CD8-positive, alpha-beta memory T cell (primary cell): ENCODE results near the gene ZNRF3. TPM values are rescaled to one million over a fixed set of nuclear protein-coding genes. Genes with fewer than 3 reads are reported as not detected.
"Not testable (repeated sequence)": the region's sequence is repeated elsewhere in the genome, so short reads cannot be mapped to it uniquely, and the experiment has no call there.

Source experiments
- CTCF ChIA-PET: fragments of 350-600 bp; sonication (Branson Sonifier 250); formaldehyde crosslinking; loops from one replicate; lab custom pipeline; 2021; ENCODE audit warnings: antibody characterized with exemption; lab: Charles Lee
- POLR2A ChIA-PET: fragments of 350-600 bp; sonication (Branson Sonifier 250); formaldehyde crosslinking; loops from one replicate; lab custom pipeline; 2021; ENCODE audit warnings: antibody characterized with exemption; lab: Charles Lee
- DNase-seq, 5 donors: peaks; one replicate each; pipeline versions ENCODE4 v3.0.0 to v3.0.0-alpha.2; 2020 to 2022; ENCODE audit warnings: mixed read lengths in 1 of 5
- H3K27ac ChIP-seq: one replicate; pipeline ENCODE4 v1.7.0; 2013; ENCODE audit warnings: low read depth, mild to moderate bottlenecking, low read length, moderate library complexity
- H3K27me3 ChIP-seq: 2 replicates; pipeline ENCODE4 v1.7.0; 2013; ENCODE audit warnings: low read length, mild to moderate bottlenecking; ENCODE audit not compliant: insufficient read depth, poor library complexity, severe bottlenecking
- H3K36me3 ChIP-seq: 2 replicates; pipeline ENCODE4 v1.7.0; 2013; ENCODE audit warnings: mild to moderate bottlenecking, low read length, moderate library complexity; ENCODE audit not compliant: insufficient read depth
- H3K4me1 ChIP-seq: 2 replicates; pipeline ENCODE4 v1.7.0; 2013; ENCODE audit warnings: mild to moderate bottlenecking, low read length, moderate library complexity; ENCODE audit not compliant: insufficient read depth
- H3K4me3 ChIP-seq: 2 replicates; pipeline ENCODE4 v1.7.0; 2013; ENCODE audit warnings: mild to moderate bottlenecking, low read length
- H3K9me3 ChIP-seq: 2 replicates; pipeline ENCODE4 v1.7.0; 2013; ENCODE audit warnings: mild to moderate bottlenecking, low read length
- H3K27ac Mint-ChIP-seq, 8 donors: one replicate each; pipeline ENCODE4 v1.8.0; 2020 to 2021; ENCODE audit warnings: mixed read lengths in 8 of 8, mild to moderate bottlenecking in 6 of 8, inconsistent platforms in 3 of 8, moderate library complexity in 3 of 8
- H3K27me3 Mint-ChIP-seq, 2 donors: one replicate each; pipeline ENCODE4 v1.8.0; 2020 to 2021; ENCODE audit warnings: mixed read lengths in 2 of 2, mild to moderate bottlenecking in 1 of 2, moderate library complexity in 1 of 2
- H3K36me3 Mint-ChIP-seq, 3 donors: one replicate each; pipeline ENCODE4 v1.8.0; 2020 to 2021; ENCODE audit warnings: mixed read lengths in 3 of 3, inconsistent platforms in 1 of 3, mild to moderate bottlenecking in 1 of 3
- H3K4me1 Mint-ChIP-seq, 3 donors: one replicate each; pipeline ENCODE4 v1.8.0; 2020 to 2021; ENCODE audit warnings: mixed read lengths in 3 of 3, inconsistent platforms in 1 of 3, mild to moderate bottlenecking in 1 of 3
- H3K4me3 Mint-ChIP-seq, 7 donors: one replicate each; pipeline ENCODE4 v1.8.0; 2020 to 2021; ENCODE audit warnings: mixed read lengths in 7 of 7, mild to moderate bottlenecking in 6 of 7, moderate library complexity in 4 of 7, inconsistent platforms in 2 of 7
- H3K9me3 Mint-ChIP-seq, 5 donors: one replicate each; pipeline ENCODE4 v1.8.0; 2020 to 2022; ENCODE audit warnings: mixed read lengths in 5 of 5, mild to moderate bottlenecking in 3 of 5, moderate library complexity in 2 of 5, inconsistent platforms in 1 of 5
- polyA plus RNA-seq: library from polyadenylated mRNA; unstranded; fragments of 300-500 nt; fragmentation: Illumina TruSeq; gene quantifications from one replicate; pipeline ENCODE4 v1.2.3, GENCODE V29; 2021
- total RNA-seq, 2 experiments: library from RNA; stranded (reverse); gene quantifications; one replicate each; pipeline ENCODE4 v1.2.3, GENCODE V29; 2021

ZNRF3 gene
- total and polyA plus RNA-seq, 3 experiments from 2014 or later: 0.35 to 1.2 (median 1.0) TPM

DNA sequence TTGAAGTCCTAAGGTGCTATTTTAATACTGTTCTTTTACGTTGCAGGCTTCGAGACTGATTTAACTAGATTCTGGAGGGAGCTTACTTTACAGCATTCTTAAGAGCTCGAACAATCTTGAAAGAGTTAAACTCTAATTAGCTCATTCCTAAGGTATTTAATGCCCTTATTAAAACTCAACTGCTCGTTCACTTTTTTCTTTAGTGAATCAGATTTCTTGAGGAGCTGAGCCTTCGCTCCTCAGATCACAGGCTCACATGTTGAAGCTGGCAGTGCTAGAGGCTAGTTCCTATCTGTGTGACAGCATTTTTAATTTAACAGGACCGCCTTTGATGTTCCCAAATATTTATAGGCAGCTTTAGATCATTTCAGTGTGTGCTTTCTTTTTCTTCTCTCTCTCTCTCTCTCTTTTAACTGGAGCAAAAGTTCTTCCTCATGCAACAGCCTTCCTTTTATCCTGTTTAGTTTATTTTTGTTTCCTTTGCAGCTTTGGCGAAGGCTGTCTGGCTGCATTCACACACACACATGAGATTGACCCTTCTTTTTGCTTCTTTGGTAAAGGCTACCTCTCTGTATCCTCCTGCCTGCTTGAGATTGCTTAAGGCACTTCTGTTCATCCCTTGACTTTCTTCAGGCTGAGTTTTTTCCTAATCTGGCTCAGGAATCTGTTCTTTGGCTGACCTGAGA, 21.0 kb downstream of the ZNRF3 start:
- H3K9me3 ChIP-seq: no peaks in the 10 kb centered on the region
- no peaks in the 10 kb centered on the region for H3K9me3 Mint-ChIP-seq
- CTCF ChIA-PET: interaction anchor here (0.9 kb wide), 1 partner anchor 135 kb away, joined by 3 read pairs; no protein-coding TSS in a partner anchor
- DNase-seq: no peak
- H3K36me3 Mint-ChIP-seq: no peaks in the 10 kb centered on the region
- no peaks in the 10 kb centered on the region for H3K36me3 ChIP-seq
- H3K4me3 ChIP-seq: no peak overlapping the region
- H3K4me1 Mint-ChIP-seq: peaks cover 5 to 9% (median 9%) of the 10 kb centered on the region in 3 donors
- H3K27ac ChIP-seq: no peak overlapping the region
- H3K4me1 ChIP-seq: no peaks in the 10 kb centered on the region
- no peak overlapping the region for H3K27ac Mint-ChIP-seq
- no peaks in the 10 kb centered on the region for H3K27me3 ChIP-seq
- H3K27me3 Mint-ChIP-seq: peaks cover 7 to 51% of the 10 kb centered on the region in 2 donors
- no peak overlapping the region for H3K4me3 Mint-ChIP-seq
- POLR2A ChIA-PET: no interaction called here

DNA sequence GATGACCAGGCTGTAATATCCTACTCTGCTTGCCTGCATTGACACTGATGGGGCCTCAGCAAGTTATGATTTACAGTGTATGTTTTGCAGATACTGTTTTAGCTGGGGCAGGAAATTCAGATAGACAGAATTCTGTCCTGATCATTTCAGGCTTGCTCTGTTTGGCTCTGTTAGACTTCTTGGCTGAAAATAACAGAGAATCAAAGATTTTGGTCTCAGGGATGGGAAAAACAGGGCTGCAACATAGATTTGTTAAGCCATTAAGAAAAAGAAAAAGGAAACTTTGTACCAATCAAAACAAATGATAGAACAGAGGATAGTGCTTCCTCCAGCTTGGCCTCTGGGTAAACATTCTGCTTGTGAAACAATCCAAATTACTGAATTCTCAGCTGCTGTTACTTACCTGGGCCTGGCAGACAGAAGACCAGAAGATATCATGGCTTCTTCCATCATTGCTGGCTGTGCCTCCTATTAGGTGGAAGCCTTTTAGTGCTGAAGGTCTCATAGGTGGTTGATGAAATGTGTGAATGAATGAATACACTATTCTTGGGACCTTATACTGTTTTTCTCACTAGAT, 22.0 kb downstream of the ZNRF3 start:
- H3K27ac Mint-ChIP-seq: no peak overlapping the region
- Histone ChIP-seq H3K9me3 (no peaks in the 10 kb centered on the region), H3K4me3 (no peak overlapping the region), H3K36me3 (no peaks in the 10 kb centered on the region), H3K27ac (no peak overlapping the region), H3K27me3 (no peaks in the 10 kb centered on the region), H3K4me1 (no peaks in the 10 kb centered on the region)
- DNase-seq: no peak
- CTCF ChIA-PET: interaction anchor here (0.9 kb wide), 1 partner anchor 134 kb away, joined by 3 read pairs; no protein-coding TSS in a partner anchor
- no peaks in the 10 kb centered on the region for H3K36me3 Mint-ChIP-seq
- POLR2A ChIA-PET: no interaction called here
- H3K4me1 Mint-ChIP-seq: peaks cover 0 to under 1% (median under 1%) of the 10 kb centered on the region in 3 donors
- no peaks in the 10 kb centered on the region for H3K9me3 Mint-ChIP-seq
- H3K4me3 Mint-ChIP-seq: no peak overlapping the region
- H3K27me3 Mint-ChIP-seq: peaks cover 9 to 45% of the 10 kb centered on the region in 2 donors

GRCh38 chr22:28906312-28906711, 22.9 kb downstream of the ZNRF3 start:
- Histone ChIP-seq H3K9me3 (no peaks in the 10 kb centered on the region), H3K27ac (no peak overlapping the region), H3K4me1 (no peaks in the 10 kb centered on the region), H3K36me3 (no peaks in the 10 kb centered on the region), H3K4me3 (no peak overlapping the region), H3K27me3 (no peaks in the 10 kb centered on the region)
- ChIA-PET CTCF (no interaction called here), POLR2A (no interaction called here)
- no peaks in the 10 kb centered on the region for H3K36me3 Mint-ChIP-seq
- H3K9me3 Mint-ChIP-seq: no peaks in the 10 kb centered on the region
- no peak for DNase-seq
- H3K27me3 Mint-ChIP-seq: peaks cover 12 to 41% of the 10 kb centered on the region in 2 donors
- H3K4me3 Mint-ChIP-seq: no peak overlapping the region
- H3K27ac Mint-ChIP-seq: no peak overlapping the region
- H3K4me1 Mint-ChIP-seq: no peaks in the 10 kb centered on the region

DNA sequence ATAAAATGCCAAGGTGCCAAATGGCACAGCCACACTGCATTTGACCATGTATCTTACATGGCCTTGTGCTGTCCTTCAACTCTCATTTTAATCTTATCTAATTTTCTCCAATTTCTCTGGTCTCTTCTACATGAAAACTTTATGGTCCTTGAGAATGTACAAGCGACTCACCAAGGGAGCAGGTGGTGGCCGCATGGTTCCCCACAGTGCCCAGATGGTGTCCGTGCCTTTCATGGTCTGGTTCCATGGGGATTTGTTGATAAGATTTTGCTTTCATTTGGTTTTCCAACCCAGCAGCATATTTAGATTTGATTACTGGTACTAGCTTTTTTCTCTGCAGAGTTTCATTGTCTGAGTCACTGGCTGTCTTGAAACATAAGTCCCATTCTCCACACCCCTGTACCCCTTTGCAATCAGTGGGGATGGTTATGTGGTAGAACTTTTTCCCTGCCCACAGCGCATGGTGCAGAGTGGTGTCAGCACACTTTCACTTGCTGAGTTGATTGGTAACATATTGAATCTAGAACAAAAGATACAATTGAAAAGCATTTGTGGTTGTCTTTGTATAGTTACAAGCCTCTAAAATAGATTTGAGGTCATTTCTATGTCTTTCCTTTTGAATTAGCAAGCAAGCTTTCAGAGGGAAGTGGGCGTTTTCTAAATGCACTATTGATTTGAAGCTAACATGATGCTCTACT, 24.1 kb downstream of the ZNRF3 start:
- H3K4me3 ChIP-seq: no peak overlapping the region
- no peaks in the 10 kb centered on the region for H3K4me1 Mint-ChIP-seq
- no peak overlapping the region for H3K4me3 Mint-ChIP-seq
- H3K9me3 Mint-ChIP-seq: no peaks in the 10 kb centered on the region
- no peaks in the 10 kb centered on the region for H3K36me3 ChIP-seq
- POLR2A ChIA-PET: no interaction called here
- peaks cover 9 to 42% of the 10 kb centered on the region in 2 donors for H3K27me3 Mint-ChIP-seq
- no peaks in the 10 kb centered on the region for H3K36me3 Mint-ChIP-seq
- H3K4me1 ChIP-seq: no peaks in the 10 kb centered on the region
- no peak overlapping the region for H3K27ac Mint-ChIP-seq
- DNase-seq: no peak
- H3K9me3 ChIP-seq: no peaks in the 10 kb centered on the region
- H3K27ac ChIP-seq: no peak overlapping the region
- H3K27me3 ChIP-seq: no peaks in the 10 kb centered on the region
- CTCF ChIA-PET: interaction anchor here (0.7 kb wide), 1 partner anchor 36 kb away, joined by 3 read pairs; no protein-coding TSS in a partner anchor

DNA sequence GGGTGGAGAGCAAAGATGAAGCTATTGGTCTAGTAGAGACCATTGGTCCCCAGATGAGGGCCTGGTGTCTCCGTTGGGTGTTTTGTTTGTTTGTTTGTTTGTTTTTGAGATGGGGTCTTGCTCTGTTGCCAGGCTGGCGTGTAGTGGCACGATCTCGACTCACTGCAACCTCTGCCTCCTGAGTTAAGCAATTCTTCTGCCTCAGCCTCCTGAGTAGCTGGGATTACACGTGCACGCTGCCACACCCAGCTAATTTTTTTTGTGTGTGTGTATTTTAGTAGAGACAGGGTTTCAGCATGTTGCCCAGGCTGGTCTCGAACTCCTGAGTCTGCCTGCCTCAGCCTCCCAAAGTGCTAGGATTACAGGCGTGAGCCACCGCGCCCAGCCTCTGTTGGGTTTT, 25.4 kb downstream of the ZNRF3 start:
- DNase-seq, POLR2A ChIA-PET, H3K27ac Mint-ChIP-seq, H3K9me3 ChIP-seq, H3K36me3 Mint-ChIP-seq, H3K4me1 ChIP-seq, H3K27me3 ChIP-seq, H3K36me3 ChIP-seq, H3K4me3 ChIP-seq, H3K4me3 Mint-ChIP-seq, H3K4me1 Mint-ChIP-seq, CTCF ChIA-PET, H3K27ac ChIP-seq, H3K9me3 Mint-ChIP-seq: not testable (repeated sequence)
- peaks cover 9 to 34% of the 10 kb centered on the region in 2 donors for H3K27me3 Mint-ChIP-seq

GRCh38 chr22:28909375-28909774, 26.0 kb downstream of the ZNRF3 start:
- H3K27me3 Mint-ChIP-seq: peaks cover 10 to 31% of the 10 kb centered on the region in 2 donors
- Histone ChIP-seq H3K27ac (no peak overlapping the region), H3K36me3 (no peaks in the 10 kb centered on the region), H3K9me3 (no peaks in the 10 kb centered on the region), H3K4me3 (no peak overlapping the region), H3K4me1 (no peaks in the 10 kb centered on the region), H3K27me3 (no peaks in the 10 kb centered on the region)
- no peak overlapping the region for H3K4me3 Mint-ChIP-seq
- CTCF ChIA-PET: no interaction called here
- no peaks in the 10 kb centered on the region for H3K36me3 Mint-ChIP-seq
- POLR2A ChIA-PET: no interaction called here
- no peak for DNase-seq
- no peaks in the 10 kb centered on the region for H3K9me3 Mint-ChIP-seq
- H3K4me1 Mint-ChIP-seq: no peaks in the 10 kb centered on the region
- H3K27ac Mint-ChIP-seq: no peak overlapping the region

- CTCF ChIA-PET: no interaction called here
- H3K9me3 Mint-ChIP-seq: no peaks in the 10 kb centered on the region
- no peak overlapping the region for H3K27ac Mint-ChIP-seq
- H3K4me1 Mint-ChIP-seq: no peaks in the 10 kb centered on the region
- no peak overlapping the region for H3K4me3 ChIP-seq
- no peak for DNase-seq
- no peak overlapping the region for H3K27ac ChIP-seq
- H3K36me3 Mint-ChIP-seq: no peaks in the 10 kb centered on the region
- peaks cover 3% of the 10 kb centered on the region for H3K27me3 ChIP-seq
- no peaks in the 10 kb centered on the region for H3K36me3 ChIP-seq
- H3K27me3 Mint-ChIP-seq: peaks cover 9 to 33% of the 10 kb centered on the region in 2 donors
- H3K9me3 ChIP-seq: no peaks in the 10 kb centered on the region
- no peak overlapping the region for H3K4me3 Mint-ChIP-seq
- H3K4me1 ChIP-seq: no peaks in the 10 kb centered on the region
- POLR2A ChIA-PET: no interaction called here
These were observed 27.4 kb downstream of the ZNRF3 start for GRCh38 chr22:28910569-28911303.

DNA sequence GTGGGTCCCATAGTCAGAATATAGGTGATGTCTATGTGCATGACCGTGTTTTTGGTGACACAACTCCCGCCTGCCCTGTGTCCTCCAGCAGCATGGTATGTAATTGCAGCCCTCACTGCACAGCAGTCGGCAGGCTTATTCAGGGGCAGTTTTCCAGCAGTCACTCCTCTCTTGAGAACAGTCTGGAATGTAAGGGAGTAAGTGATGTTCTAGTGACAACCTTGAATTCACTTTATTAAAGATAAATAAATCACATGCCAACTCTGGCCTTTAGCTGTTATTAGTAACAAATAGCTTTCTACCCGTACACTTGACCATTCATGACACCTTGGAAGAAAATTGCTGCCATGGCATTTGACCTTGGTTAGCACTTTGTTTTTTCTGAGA, 27.9 kb downstream of the ZNRF3 start:
- Histone ChIP-seq H3K27me3 (peaks cover 3% of the 10 kb centered on the region), H3K27ac (no peak overlapping the region), H3K4me3 (no peak overlapping the region), H3K4me1 (no peaks in the 10 kb centered on the region), H3K9me3 (no peaks in the 10 kb centered on the region), H3K36me3 (no peaks in the 10 kb centered on the region)
- no peak for DNase-seq
- Mint-ChIP-seq H3K4me3 (no peak overlapping the region), H3K4me1 (no peaks in the 10 kb centered on the region), H3K27me3 (peaks cover 9 to 32% of the 10 kb centered on the region in 2 donors), H3K9me3 (no peaks in the 10 kb centered on the region), H3K36me3 (no peaks in the 10 kb centered on the region), H3K27ac (no peak overlapping the region)
- POLR2A ChIA-PET: no interaction called here
- CTCF ChIA-PET: no interaction called here
